ENCODE data around the gene PPP1R7.

Gene PPP1R7

DNA sequence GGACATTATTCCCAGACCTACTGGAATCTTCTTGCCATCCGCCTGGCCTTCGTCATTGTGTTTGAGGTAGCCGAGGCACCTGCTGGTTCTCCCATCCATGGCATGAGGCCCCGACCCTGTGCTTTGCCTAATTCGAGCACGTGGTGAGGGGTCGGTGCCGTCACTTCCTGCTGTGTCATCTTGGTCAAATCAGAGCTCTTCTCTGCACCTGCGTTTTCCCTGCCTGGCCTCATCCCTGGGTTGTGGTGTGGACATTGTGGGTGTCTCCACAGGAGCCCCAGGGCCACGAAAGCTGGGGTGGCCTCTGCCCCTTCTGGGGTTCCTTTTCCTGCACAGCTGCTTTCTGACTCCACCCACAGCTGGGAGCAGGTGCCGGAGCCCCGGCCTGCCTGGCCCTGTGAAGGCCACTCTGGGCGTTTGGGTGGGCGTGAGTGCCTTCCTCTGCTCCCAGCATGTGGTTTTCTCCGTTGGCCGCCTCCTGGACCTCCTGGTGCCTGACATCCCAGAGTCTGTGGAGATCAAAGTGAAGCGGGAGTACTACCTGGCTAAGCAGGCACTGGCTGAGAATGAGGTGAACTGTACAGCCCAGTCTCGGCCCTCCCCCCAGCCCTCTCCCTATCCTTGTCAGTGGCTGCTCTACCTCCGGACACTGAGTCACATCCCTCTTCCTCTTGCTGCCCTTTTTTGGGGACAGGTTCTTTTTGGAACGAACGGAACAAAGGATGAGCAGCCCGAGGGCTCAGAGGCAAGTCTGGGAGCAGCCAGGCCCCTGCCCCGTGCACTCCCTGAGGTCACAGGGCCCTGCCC, 73.1 kb downstream of the PPP1R7 start:
- TF ChIP-seq CTCF (IDR thresholded peaks at IDR 0.05): no peak

GRCh38 chr2:241224018-241224850, 74.0 kb downstream of the PPP1R7 start:
- TF ChIP-seq CTCF (IDR thresholded peaks at IDR 0.05): no peak

- no peak for TF ChIP-seq CTCF (IDR thresholded peaks at IDR 0.05)
Observed at GRCh38 chr2:241224851-241225438, 74.7 kb downstream of the PPP1R7 start.

DNA sequence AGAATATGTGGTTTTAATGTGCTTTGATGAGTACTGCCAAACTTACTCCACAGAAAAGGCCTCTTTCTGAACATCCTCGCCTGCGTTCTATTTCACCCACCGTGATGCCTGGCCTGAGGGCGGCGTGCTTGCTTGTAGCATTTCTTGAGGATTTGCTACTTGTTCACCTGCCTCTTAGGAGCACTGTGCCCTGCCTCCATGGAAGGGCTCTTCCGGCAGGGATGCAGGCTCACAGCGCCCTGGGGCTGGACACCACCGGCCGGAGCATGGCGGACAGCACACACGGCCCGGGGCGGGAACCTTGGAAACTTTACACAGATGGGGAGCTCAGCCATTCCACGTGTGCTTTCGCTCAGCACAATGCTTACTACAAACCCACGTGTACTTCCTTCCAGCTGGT, 75.3 kb downstream of the PPP1R7 start:
- TF ChIP-seq CTCF (IDR thresholded peaks at IDR 0.05): no peak

DNA sequence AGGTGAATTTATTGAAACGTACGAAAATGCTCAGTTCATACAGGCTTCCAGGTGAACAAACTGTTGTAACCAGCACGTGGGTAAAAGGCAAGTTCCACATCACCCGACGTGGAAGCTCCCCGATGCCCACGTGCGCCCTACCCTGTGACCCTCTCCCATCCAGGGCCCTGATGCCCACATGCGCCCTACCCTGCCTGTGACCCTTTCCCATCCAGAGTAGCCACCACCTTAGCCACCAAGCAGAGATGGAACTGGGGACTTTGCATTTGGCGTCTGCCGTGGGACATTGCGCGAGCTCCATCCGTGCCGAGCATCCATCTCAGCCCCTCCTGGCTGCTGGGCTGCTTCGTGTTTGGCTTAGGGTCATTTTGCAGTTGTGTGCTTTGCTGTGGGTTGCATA, 75.7 kb downstream of the PPP1R7 start:
- TF ChIP-seq CTCF (IDR thresholded peaks at IDR 0.05): no peak

- no peak for TF ChIP-seq CTCF (IDR thresholded peaks at IDR 0.05)
Observed at GRCh38 chr2:241226723-241227572, 76.7 kb downstream of the PPP1R7 start.

DNA sequence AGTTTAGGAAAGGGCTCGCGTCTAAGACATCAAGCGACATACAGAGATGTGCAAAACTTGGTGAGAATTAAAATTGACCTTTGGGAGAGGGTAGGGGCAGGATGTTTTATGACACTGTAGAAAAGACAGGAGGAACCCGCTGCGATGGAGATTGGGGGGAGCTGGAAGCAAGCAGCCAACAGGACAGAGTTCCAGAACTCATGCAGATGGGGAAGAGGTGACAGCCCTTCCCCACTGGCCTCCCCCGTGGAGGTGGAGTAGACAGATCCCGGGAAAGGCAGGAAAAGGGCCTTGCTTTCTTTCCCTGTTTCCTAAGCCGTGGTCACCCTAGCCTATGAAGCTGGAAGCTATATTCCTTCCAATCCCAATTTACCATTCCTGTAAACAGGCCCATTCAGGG, 77.3 kb downstream of the PPP1R7 start:
- no peak for TF ChIP-seq CTCF (IDR thresholded peaks at IDR 0.05)
